K562 (cell line): Measurements from ENCODE around the gene RNF26. TPM values are rescaled to one million over a fixed set of nuclear protein-coding genes. Genes with fewer than 3 reads are reported as not detected.

Experiments used
- BRF2 ChIP-seq: IDR thresholded peaks from 3 replicates; pipeline ENCODE4 v1.6.1; 2011; ENCODE audit warnings: borderline replicate concordance, mild to moderate bottlenecking; ENCODE audit not compliant: insufficient read length, insufficient read depth
- E2F3 ChIP-seq: fragments of 250-450 bp; sonication (Bioruptor Pico); IDR thresholded peaks from 2 replicates; pipeline ENCODE4 v1.4.0; 2020; ENCODE audit warnings: mild to moderate bottlenecking
- KDM5B ChIP-seq: fragments of 200-600 bp; sonication (generic); IDR thresholded peaks from 2 replicates; pipeline ENCODE4 v1.6.1; 2012; ENCODE audit warnings: low read depth, mild to moderate bottlenecking, moderate library complexity, low read length, control low read depth, inconsistent platforms; ENCODE audit not compliant: insufficient replicate concordance
- MAZ ChIP-seq, 2 experiments: fragments of 450-650 bp in 1 of 2; sonication (generic) in 1 of 2; formaldehyde crosslinking; IDR thresholded peaks in 1 of 2; conservative IDR thresholded peaks in 1 of 2; 2 replicates each; pipeline versions ENCODE4 v1.4.0 to v1.5.0; 2020; ENCODE audit warnings: mild to moderate bottlenecking in 1 of 2, missing genetic modification reagents in 1 of 2
- NFE2 ChIP-seq: IDR thresholded peaks from 2 replicates; pipeline ENCODE4 v1.6.1; 2014; ENCODE audit warnings: antibody characterized with exemption, low read depth
- RBBP5 ChIP-seq: fragments of 200-600 bp; sonication (generic); IDR thresholded peaks from 2 replicates; pipeline ENCODE4 v1.6.1; 2012; ENCODE audit warnings: borderline replicate concordance, mild to moderate bottlenecking, low read length, control low read depth, inconsistent platforms; ENCODE audit not compliant: insufficient read depth, poor library complexity, severe bottlenecking
- SIN3A ChIP-seq, 2 experiments: fragments of 150-350 bp in 1 of 2; IDR thresholded peaks; 2 replicates each; pipeline ENCODE4 v1.6.1; 2011 to 2016; ENCODE audit warnings: borderline replicate concordance in 2 of 2, low read depth in 2 of 2, low read length in 2 of 2, mild to moderate bottlenecking in 2 of 2, moderate library complexity in 2 of 2; ENCODE audit not compliant: control insufficient read depth in 1 of 2
- TCFL5 ChIP-seq: fragments of 250-450 bp; sonication (Bioruptor Pico); conservative IDR thresholded peaks from 2 replicates; pipeline ENCODE4 v1.6.1; 2021; ENCODE audit warnings: mild to moderate bottlenecking, moderate library complexity, matching md5 sums
- ZNF239 ChIP-seq: fragments of 250-450 bp; sonication (Bioruptor Pico); IDR thresholded peaks from 2 replicates; pipeline ENCODE4 v1.4.0; 2020; ENCODE audit warnings: mild to moderate bottlenecking
- ZNF282 ChIP-seq: sonication (generic); formaldehyde crosslinking; IDR thresholded peaks from 2 replicates; pipeline ENCODE4 v1.8.1; 2023; ENCODE audit warnings: missing genetic modification reagents
- ZNF316 ChIP-seq: fragments of 450-650 bp; IDR thresholded peaks from 2 replicates; pipeline ENCODE4 v1.6.1; 2016
- ZNF354B ChIP-seq: fragments of 250-450 bp; sonication (Bioruptor Pico); IDR thresholded peaks from 2 replicates; pipeline ENCODE4 v1.4.0; 2020
- ZNF507 ChIP-seq: conservative IDR thresholded peaks from 2 replicates; pipeline ENCODE4 v1.6.1; 2017; ENCODE audit warnings: missing genetic modification characterization, missing compliant biosample characterization
- ZNF589 ChIP-seq: fragments of 200-800 bp; sonication (Bioruptor generic); IDR thresholded peaks from 2 replicates; pipeline ENCODE4 v1.6.1; 2016; ENCODE audit warnings: low read depth, missing genetic modification characterization, missing compliant biosample characterization
- polyA plus RNA-seq, 8 experiments: library from polyadenylated mRNA; depleted of rRNA in 4 of 8; stranded (reverse) in 5 of 8; unstranded in 3 of 8; fragments of >200 nt; fragmentation: Nextera tagmentation in 2 of 8; fragmentation: Illumina TruSeq in 1 of 8; extraction: Ambion mirVana in 2 of 8; extraction: Trizol in 1 of 8; gene quantifications; 2 replicates each; pipeline versions ENCODE4 v1.2.1 to v1.2.3, GENCODE V29; 2011 to 2014; ENCODE audit warnings: inconsistent platforms in 1 of 8, missing spikeins in 1 of 8
- total RNA-seq, 7 experiments: library from RNA; depleted of rRNA in 6 of 7; stranded (reverse); fragments of >200 nt in 6 of 7; fragmentation: Illumina TruSeq in 2 of 7; extraction: Trizol in 2 of 7; gene quantifications; 2 replicates each; pipeline versions ENCODE4 v1.2.1 to v1.2.3, GENCODE V29; 2011 to 2021; ENCODE audit warnings: low replicate concordance in 1 of 7
- TF ChIP-seq, protein P1 (sequence below): fragments of 450-650 bp; IDR thresholded peaks from 2 replicates; pipeline ENCODE4 v1.6.1; 2016; ENCODE audit warnings: missing biosample characterization, missing genetic modification characterization
- TF ChIP-seq, protein P2 (sequence below): fragments of 150-350 bp; conservative IDR thresholded peaks from 2 replicates; pipeline ENCODE4 v1.6.1; 2014; ENCODE audit warnings: low read length
- TF ChIP-seq, protein P3 (sequence below): fragments of 250-450 bp; sonication (Bioruptor Pico); IDR thresholded peaks from 2 replicates; pipeline ENCODE4 v1.5.0; 2020; ENCODE audit warnings: mild to moderate bottlenecking

The RNF26 gene
- total and polyA plus RNA-seq, 9 of the 15 experiments (the other 6 are each of a cell fraction or from before 2014, with no cell fraction given): 5.3 to 53.6 (median 12.7) TPM

- TF ChIP-seq, protein P1, sequence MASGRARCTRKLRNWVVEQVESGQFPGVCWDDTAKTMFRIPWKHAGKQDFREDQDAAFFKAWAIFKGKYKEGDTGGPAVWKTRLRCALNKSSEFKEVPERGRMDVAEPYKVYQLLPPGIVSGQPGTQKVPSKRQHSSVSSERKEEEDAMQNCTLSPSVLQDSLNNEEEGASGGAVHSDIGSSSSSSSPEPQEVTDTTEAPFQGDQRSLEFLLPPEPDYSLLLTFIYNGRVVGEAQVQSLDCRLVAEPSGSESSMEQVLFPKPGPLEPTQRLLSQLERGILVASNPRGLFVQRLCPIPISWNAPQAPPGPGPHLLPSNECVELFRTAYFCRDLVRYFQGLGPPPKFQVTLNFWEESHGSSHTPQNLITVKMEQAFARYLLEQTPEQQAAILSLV (tag): no peak
- TF ChIP-seq E2F3 (peak; percentile 41; the same call in 1 of the 2 replicates), ZNF354B (CRISPR knock-in tag) (no peak), KDM5B (no peak), ZNF589 (no peak), TCFL5 (CRISPR knock-in tag) (no peak), BRF2 (no peak), ZNF282 (no peak), ZNF316 (no peak), ZNF239 (CRISPR knock-in tag) (no peak), RBBP5 (peak; percentile 62), NFE2 (no peak), ZNF507 (tag) (no peak), SIN3A (IDR thresholded peaks at IDR 0.05; ENCODE audit: borderline replicate concordance in 2 of 2, control insufficient read depth in 1 of 2, low read depth in 2 of 2, low read length in 2 of 2) (no peak), MAZ (CRISPR knock-in tag; conservative IDR thresholded peaks at IDR 0.05 in 1 of 2, IDR thresholded peaks at IDR 0.05 in 1 of 2) (peak; percentile 89)
- TF ChIP-seq, protein P2, sequence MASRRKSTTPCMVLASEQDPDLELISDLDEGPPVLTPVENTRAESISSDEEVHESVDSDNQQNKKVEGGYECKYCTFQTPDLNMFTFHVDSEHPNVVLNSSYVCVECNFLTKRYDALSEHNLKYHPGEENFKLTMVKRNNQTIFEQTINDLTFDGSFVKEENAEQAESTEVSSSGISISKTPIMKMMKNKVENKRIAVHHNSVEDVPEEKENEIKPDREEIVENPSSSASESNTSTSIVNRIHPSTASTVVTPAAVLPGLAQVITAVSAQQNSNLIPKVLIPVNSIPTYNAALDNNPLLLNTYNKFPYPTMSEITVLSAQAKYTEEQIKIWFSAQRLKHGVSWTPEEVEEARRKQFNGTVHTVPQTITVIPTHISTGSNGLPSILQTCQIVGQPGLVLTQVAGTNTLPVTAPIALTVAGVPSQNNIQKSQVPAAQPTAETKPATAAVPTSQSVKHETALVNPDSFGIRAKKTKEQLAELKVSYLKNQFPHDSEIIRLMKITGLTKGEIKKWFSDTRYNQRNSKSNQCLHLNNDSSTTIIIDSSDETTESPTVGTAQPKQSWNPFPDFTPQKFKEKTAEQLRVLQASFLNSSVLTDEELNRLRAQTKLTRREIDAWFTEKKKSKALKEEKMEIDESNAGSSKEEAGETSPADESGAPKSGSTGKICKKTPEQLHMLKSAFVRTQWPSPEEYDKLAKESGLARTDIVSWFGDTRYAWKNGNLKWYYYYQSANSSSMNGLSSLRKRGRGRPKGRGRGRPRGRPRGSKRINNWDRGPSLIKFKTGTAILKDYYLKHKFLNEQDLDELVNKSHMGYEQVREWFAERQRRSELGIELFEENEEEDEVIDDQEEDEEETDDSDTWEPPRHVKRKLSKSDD: no peak
- TF ChIP-seq, protein P3, sequence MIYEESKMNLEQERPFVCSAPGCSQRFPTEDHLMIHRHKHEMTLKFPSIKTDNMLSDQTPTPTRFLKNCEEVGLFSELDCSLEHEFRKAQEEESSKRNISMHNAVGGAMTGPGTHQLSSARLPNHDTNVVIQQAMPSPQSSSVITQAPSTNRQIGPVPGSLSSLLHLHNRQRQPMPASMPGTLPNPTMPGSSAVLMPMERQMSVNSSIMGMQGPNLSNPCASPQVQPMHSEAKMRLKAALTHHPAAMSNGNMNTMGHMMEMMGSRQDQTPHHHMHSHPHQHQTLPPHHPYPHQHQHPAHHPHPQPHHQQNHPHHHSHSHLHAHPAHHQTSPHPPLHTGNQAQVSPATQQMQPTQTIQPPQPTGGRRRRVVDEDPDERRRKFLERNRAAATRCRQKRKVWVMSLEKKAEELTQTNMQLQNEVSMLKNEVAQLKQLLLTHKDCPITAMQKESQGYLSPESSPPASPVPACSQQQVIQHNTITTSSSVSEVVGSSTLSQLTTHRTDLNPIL: no peak
Observed at GRCh38 chr11:119339589-119340334, 5.4 kb downstream of the RNF26 start (continued).
